NCI-H82 (cell line): ENCODE results near the gene ABCC9.
"Not testable (repeated sequence)": the region's sequence is repeated elsewhere in the genome, so short reads cannot be mapped to it uniquely, and the experiment has no call there.

Experiments used
- DNase-seq: peaks from one replicate; lab custom pipeline; 2025; lab: John Stamatoyannopoulos, UW

Gene ABCC9

DNA sequence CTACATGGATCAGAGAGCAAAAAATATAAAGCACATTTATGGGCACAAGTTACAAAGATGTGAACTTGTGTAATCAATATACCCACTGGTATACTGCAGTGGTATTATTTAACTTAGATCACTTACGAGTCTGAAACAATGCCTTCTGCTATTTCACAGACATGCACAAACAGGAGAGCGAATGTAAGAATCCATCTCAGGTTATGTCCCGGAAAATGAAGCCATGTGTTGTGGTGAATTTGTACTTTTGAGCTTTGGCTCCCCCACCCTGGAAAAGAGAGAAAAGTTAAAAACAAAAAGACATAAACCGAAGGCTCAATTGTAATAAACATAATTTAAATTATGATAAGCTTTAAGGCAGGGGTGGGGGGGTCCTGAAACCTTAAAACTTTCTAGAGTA lies 7.6 kb downstream of the ABCC9 start:
- DNase-seq, result no peak

DNA sequence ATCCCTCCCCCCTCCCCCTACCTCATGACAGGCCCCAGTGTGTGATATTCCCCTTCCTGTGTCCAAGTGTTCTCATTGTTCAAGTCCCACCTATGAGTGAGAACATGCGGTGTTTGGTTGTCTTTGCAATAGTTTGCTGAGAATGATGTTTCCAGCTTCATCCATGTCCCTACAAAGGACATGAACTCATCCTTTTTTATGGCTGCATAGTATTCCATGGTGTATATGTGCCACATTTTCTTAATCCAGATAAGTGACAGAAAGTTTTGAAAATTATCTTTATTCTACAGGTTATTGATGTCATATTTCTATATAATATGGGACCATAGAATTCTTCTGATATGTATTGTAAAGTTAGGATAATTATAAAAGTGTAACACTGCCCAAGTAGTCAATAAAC lies 11.3 kb downstream of the ABCC9 start:
- DNase-seq, result not testable (repeated sequence)

DNA sequence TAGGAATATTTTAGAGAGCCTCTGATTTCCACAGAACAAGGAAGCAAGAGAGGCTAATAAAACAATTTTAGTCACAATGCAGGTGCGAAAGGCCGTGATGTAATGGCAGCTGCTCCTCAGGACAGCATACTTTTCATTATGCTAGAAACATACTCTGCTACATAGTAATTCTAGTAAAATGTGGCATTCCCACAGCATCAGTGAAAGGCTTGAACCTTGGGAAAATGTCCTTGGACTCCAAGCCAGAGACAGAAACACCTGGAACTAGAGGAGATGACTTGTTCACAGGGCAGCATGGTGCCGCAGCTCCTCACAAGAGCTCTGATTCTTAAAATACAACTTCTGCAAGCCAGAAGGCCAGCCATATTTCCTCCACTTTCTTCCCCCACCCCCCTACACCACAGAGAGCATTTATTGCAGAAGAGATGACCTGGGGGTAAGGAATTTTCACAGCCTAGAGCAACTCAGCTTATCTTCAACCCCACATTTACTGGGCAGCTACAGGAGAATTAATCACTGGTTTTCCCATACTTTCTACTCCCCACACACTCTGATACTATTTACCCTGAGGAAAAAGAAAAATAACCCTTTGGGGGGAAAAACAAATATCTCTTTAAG lies 15.8 kb downstream of the ABCC9 start:
- no peak for DNase-seq

DNA sequence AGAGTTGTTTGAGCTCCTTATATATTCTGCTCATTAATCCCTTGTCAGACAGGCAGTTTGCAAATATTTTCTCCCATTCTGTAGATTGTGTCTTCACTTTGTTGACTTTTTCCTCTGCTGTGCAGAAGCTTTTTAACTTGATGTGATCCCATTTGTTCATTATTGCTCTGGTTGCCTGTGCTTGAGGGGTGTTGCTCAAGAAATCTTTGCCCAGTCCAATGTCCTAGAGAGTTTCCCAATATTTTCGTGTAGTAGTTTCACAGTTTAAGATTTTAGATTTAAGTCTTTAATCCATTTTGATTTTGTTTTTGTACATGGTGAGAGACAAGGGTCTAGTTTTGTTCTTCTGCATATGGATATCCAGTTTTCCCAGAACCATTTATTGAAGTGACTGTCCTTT lies 19.8 kb downstream of the ABCC9 start:
- no peak for DNase-seq

DNA sequence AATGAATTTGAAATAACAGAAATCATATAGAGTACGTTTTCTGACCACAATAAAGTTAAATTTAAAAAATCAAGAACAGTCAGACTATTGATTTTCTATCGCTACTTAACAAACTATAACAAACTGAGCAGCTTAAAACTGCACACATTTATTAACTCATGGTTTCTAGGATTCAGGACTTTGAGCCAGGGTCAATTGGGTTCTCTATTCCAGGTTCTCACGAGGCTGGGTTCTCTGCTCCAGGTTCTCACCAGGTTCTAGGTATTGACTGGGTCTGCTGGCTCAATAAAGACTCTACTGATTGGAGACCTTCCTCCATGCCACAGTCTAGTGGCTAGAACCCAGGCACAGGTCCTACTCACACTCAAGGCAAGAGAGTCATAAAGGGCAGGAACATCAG lies 22.8 kb downstream of the ABCC9 start:
- no peak for DNase-seq

DNA sequence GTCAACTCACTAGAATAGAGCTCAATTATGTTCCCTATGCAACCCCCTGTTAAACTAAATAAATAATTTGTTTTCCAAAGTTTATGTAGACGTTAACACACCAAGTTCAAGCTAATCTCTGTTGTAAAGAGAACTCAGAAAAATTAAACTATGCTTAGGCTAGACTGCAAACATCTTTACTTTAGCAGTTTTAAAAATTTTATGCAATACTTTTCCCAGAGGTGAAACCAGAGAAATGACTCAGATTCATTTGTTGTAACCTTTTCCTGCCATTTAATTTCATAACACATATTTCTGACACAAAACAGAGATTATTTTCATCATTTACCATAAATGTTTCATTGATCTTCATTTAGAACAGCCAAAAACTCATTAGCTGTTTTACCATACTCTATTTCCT lies 27.4 kb downstream of the ABCC9 start:
- no peak for DNase-seq

DNA sequence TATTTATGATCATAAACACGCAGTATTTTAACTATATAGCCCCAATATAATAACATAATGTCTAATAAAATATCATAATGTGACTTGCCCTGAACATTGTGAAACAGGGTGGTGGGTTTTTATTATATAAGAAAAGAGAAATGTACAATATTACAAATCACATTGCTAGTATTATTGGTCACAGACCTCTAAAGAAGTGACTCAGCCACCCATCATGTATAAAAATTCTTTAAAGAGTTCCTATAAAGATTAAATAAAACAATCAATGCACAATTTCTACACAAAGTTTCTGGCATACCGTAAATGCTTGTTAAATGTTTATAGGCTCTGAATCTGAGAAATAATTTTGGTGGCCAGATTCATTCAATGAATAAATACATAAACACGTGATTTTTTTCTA lies 28.9 kb downstream of the ABCC9 start:
- DNase-seq, result no peak

DNA sequence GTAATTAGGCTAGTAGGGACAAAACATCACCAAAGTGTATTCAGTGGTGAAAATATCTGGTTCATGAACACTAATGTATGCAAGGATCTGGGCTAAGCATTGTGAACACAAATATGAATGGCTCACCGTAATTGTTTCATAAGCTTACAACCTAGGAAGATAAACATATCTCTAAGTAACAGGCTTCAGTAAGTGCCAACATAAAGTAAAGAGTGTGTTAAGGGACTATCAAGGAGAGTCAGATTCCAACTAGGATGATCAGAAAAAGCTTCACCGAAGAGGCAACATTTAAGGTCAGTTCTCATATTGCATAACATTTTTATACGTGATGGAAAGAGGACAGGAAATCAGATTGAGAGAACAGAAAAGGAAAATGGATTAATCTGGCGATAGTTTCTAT lies 29.4 kb downstream of the ABCC9 start:
- DNase-seq, result no peak

DNA sequence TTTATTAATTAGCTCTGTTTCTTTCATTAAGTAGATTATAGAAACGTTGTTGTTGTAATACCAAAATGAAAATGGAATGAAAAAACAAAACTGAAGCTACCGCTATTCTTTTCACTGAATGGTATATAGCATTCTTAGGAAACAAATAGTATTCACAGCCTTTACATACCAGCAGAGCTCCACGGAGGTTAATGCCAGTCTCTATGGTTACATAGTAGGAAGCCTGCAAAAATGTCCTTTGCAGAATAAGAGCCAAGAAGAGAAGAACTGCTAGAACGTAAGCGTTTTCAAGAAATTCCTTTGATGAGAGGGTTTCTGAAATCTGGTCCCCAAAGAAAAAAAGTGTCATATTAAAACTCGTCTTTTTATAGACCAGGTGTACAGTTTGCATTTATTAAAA lies 30.6 kb downstream of the ABCC9 start:
- no peak for DNase-seq

DNA sequence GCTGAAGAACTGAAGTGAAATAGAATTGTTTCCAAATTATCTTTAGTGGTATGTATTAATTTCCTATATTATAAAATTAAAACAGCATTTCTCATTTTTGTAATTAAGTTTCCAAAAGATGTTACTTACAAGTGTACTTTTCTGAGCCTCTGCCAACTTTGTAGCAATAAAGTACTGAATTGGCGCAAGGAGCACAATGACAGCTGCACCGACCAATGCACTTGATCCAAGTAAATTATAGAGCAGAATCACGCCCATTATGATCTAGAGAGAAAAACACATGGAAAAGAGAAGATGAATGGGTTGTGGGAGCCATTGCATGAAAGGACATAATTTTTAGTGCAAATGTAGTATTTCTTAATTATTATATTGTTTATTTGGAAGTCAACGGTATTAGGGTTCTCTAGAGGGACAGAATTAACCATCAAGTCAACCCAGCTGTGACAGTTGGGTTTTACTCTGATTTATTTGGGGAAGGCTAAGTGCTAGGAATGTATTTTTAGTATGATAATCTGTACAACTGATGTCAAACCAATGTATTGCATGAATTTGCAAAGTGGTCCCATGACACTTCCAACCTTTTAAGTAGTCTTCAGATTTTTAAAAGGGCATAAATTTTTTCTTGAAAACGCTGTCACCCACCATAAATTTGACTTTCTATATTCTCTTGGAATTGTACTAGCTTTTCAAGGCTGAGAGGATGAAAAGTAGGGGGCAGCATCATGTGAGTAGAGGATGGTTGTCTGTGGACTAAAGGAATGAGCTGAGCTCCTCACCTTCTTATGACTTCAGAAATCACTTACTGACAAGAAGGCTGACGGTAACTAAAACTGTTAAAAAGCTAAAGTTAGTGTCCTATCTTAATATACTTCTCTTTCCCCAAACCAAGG lies 33.0 kb downstream of the ABCC9 start:
- DNase-seq, result no peak

DNA sequence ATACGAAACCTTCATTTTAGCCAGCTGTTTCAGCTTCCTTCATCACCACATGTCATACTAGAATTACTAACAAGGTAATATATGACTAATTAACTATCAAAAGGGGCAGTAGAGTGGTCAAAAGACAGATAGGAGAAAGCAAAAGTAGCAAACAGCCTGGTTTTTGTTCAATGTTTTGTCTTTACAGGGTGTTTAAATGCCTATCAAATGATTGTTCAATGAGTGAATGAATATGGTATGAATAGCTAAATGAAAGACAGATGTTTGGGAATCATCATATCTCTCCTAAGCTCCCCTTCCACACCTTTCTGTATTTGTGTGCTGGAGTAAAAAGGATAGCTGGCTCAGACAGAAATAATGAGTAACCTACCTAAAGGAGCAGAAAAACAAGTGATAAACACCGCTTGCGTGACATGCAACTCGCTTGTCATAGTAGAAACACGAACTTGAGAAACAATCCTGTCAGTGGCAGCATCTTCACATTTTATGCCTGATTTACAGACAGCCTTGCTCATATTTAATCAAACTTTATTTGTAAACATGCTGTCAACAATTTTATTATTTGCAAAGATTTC lies 34.2 kb downstream of the ABCC9 start:
- no peak for DNase-seq

DNA sequence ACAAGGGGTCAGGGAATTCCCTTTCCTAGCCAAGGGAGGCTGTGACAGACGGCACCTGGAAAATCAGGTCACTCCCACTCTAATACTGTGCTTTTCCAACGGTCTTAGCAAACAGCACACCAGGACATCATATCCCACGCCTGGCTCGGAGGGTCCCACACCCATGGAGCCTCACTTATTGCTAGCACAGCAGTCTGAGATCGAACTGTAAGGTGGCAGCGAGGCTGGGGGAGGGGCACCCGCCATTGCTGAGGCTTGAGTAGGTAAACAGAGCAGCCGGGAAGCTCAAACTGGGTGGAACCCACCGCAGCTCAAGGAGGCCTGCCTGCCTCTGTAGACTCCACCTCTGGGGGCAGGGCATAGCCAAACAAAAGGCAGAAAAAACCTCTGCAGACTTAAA lies 41.7 kb downstream of the ABCC9 start:
- not testable (repeated sequence) for DNase-seq

DNA sequence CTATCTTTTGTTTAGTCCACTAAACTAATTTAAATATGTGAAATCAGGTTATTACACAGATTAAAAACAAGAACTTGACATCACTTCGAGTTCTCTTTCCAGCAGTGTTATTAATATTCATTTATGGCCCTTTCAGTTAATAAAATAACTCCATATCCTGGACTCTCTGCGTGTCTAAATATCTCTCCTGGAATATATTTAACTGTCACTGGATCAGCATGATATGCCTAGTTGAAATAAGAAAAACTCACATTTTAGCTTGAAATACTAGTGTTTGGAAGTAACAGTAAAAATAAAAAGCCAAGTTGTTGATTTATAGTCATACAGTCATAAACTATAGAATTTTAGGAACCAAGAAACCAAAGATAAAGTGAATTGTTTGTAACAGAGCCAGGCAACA lies 45.6 kb downstream of the ABCC9 start:
- no peak for DNase-seq

DNA sequence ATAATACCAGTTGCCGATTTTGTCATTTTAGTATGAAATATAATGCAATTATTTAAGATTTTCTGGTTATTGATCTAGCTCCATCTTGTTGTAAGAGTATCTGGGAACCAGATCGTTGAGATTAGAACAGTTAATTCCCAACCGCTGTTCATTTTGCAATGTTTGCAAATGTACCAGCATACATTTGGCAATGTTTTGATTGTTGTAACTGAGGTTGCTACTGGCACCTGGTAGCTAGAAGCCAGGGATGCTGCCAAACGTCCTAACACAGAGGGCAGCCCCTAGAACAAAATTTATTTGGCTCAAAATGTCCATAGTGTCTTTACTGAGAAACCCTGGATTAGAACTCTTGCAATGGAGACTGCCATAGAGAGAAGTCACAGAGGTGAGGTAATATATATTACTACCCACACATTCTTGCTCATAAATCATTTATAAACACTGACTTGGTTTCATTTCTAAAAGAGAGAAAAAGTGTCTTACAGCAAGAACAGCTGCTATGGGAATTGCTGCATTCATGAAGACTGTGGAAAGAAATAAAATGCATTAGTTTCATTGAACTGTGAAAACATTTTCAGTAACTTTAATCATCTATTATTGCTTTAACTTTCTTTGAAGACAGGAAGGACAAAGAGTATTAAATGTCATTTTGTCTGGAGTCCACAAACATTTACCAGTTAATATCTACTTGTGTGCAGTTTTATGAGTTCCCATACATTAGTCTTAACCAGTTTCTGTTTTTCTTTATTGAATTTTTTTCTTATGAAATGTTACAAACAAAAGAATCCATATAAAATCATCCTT lies 46.2 kb downstream of the ABCC9 start:
- no peak for DNase-seq

DNA sequence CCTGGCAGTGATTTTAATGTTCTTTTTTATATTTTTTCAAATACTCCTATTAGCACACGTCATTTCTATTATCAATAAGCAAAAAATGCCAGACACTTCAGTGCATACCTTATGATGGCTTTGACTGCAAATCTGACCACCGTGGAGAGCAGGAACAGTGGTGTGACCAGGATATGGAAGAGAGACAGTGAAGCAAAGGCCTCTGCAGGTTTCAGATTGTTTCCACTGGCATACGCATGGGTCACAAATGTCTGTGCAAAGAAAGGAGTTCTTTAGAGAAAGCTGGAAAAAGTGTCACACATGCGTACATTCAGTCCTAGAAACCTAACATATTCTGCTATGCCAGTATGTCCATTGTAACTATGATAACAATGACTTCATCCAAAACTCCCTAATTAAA lies 47.3 kb downstream of the ABCC9 start:
- DNase-seq, result no peak

DNA sequence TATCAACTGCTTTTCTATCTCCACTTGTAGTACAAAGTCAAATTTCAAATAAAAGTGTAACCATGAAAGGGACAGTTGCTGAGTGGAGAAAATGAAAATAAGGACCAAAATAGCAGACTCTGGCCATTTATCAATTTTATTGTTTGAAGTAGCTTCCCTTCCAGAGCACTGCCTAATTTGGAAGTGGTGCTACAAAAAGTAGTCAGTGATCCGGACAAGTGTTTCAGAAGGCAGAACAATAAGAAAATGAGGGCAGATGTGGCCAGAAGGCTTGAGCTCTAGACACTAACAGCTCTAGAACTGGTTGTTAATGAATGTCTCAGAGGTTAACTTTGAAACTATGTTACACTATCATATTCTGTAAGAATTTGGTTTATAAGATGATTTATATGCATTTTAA lies 48.9 kb downstream of the ABCC9 start:
- no peak for DNase-seq

DNA sequence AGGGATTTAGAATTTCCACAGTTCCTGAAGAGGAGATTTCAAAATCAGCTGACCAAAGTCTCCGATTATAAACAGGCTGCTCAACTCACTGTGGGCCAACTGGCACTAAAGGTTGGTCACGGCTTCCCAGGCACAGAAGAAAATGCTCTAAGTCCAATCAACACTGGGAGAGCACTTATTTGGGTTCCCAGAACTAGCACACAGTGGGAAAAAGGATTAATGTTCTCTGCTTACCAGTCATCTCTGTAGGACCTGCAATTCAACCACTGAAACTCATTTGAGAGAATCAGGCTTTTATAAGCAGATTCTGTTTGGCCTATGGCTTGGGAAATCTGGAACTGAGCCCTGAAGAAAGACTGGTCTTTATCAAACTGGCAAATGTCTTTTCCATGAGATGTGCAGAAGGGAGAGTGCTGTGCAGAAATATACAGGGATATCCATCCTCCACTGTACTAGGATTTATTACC lies 49.4 kb downstream of the ABCC9 start:
- no peak for DNase-seq

DNA sequence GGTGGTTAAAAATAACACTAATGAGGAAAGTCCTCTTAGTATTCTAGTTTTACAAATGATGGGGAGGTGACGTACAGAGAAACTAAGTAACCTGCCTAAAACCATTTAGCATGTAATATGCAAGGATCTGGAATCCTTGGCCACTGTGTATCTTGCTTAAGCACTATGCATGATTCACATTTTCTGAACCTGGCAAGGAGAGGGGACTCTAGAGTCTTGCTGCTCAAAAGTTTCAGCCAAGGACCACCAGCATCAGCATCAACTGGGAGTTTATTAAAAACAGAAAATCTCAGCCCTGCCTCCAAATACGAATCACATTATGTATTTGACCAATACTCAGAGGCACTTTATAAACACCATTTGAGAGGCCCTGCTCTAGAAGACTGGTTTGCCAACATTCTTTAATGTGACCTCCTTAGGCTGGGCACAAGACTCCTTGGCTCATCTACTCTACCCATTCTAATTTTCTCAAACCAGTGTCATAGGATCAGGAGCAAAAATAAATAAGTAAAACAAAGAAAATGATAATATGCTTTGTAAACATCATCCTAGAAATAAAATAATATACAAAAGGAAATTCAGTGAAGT lies 52.9 kb downstream of the ABCC9 start:
- no peak for DNase-seq

DNA sequence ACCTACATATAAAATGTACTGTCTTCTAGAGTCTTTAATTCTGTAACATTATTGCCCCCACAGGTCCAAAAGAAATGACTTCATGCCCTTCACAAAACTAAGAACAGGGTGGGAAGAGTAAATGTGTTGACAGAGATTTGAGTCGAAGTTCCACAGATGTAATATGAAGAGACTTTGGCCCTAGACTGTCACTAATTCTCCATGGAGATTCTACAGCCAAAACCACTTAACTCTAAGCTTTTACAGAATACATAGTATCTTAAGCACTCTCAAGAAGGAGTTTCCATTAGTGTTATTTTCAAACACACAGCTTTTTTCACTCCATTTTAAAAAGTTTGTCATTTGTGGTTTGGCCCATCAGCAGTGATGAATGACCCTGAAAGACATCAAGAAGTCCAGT lies 56.3 kb downstream of the ABCC9 start:
- DNase-seq, result no peak

DNA sequence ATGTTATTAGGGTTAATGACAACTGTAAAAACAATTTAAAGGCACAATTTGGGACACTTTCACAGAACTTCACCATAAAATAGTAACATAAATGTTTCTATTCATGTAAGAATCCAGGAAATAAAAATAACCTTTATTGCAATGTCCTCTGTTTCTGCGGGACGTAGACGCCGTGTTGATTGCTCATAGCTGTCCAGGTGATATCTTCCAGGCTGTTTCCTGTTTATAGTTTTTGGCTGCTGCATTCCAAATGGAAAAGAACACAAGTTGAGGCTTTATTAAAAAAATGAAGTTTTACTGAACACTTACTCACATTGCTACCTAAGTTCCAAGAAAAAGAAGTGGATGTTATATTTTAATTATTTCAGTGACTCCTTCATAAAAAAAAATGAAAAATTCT lies 58.6 kb downstream of the ABCC9 start:
- no peak for DNase-seq

DNA sequence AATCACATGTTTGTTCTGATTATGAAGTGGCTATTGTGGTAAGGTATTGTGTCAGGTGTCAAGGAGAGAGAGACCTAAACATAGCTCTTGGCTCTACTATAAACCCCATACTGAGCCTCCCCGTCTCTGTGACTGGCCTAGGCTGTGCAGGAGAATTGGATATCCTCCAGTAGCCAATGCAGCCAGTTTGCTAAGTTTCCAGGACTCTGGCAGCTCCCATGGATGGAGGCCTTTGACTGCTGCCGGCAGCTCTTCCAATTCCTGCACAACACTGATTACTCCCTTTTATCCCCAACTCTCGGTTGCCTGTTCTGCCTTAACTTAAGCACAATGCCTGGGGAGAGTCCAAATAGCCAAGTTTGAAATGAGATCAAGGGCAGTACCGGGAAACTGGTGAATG lies 59.3 kb downstream of the ABCC9 start:
- no peak for DNase-seq

DNA sequence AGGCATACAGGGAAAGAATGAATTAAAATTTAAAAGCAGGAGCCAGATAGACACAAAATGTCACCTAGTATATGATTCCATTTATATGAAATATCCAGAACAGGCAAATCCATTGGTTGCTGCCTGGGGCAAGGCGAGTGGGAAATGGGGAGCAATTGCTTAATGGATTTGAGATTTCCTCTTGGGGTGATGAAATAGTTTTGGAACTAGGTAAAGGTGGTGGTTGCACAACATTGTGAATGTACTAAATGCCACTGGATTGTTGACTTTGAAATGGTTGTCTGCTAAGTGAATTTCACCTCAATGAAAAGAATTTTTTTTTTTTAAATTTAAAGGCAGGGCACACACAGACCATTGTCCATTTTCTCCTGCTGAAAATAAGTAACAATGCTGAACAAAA lies 61.9 kb downstream of the ABCC9 start:
- no peak for DNase-seq
